Kidney (tissue), 14 donors: ENCODE measurements around the gene GMDS. TPM values are rescaled to one million over a fixed set of nuclear protein-coding genes. Genes with fewer than 3 reads are reported as not detected.

Experiments used
- DNase-seq, 5 donors: peaks; one replicate each; pipeline ENCODE4 v3.0.0-alpha.2; 2013 to 2020
- FAIRE-seq: peaks from 2 replicates; lab custom pipeline; 2012; peaks lifted over from hg19 to GRCh38; lab: Jason Lieb, UNC
- H3K27ac ChIP-seq, 2 donors: one replicate each; pipeline ENCODE4 v1.7.0; 2013; ENCODE audit warnings: low read depth in 2 of 2, low read length in 2 of 2, inconsistent platforms in 1 of 2
- H3K27me3 ChIP-seq: one replicate; pipeline ENCODE4 v1.7.1; 2013; ENCODE audit warnings: low read length, inconsistent platforms; ENCODE audit not compliant: control insufficient read depth, insufficient read depth
- H3K36me3 ChIP-seq, 3 donors: one replicate each; pipeline versions ENCODE4 v1.7.0 to v1.7.1; 2013; ENCODE audit warnings: low read length in 3 of 3, control low read depth in 1 of 3, inconsistent platforms in 1 of 3; ENCODE audit not compliant: insufficient read depth in 3 of 3, control insufficient read depth in 2 of 3
- H3K4me1 ChIP-seq, 3 donors: one replicate each; pipeline versions ENCODE4 v1.7.0 to v1.7.1; 2013; ENCODE audit warnings: low read length in 3 of 3, inconsistent platforms in 1 of 3, low read depth in 1 of 3; ENCODE audit not compliant: control insufficient read depth in 2 of 3, insufficient read depth in 2 of 3
- H3K4me3 ChIP-seq, 3 donors: one replicate each; pipeline versions ENCODE4 v1.7.0 to v1.8.1; 2013; ENCODE audit warnings: low read length in 3 of 3, control low read depth in 1 of 3, inconsistent platforms in 1 of 3
- H3K9ac ChIP-seq, 3 donors: one replicate each; pipeline versions ENCODE4 v1.7.0 to v1.7.1; 2013; ENCODE audit warnings: low read length in 3 of 3, control low read depth in 1 of 3, inconsistent platforms in 1 of 3
- H3K9me3 ChIP-seq, 3 donors: one replicate each; pipeline versions ENCODE4 v1.7.0 to v1.7.1; 2013; ENCODE audit warnings: low read length in 3 of 3, control low read depth in 1 of 3, inconsistent platforms in 1 of 3; ENCODE audit not compliant: control insufficient read depth in 2 of 3, insufficient read depth in 1 of 3
- intact Hi-C: fragments of 100-400 bp; cut with DNase I; formaldehyde crosslinking; loops from one replicate; pipeline ENCODE4 v1.11.1; 2022
- polyA plus RNA-seq: library from polyadenylated mRNA; stranded (reverse); fragments of 350-450 nt; fragmentation: Illumina TruSeq; extraction: RNeasy Lipid Tissue Mini Kit (QIAGEN cat#74804); gene quantifications from one replicate; pipeline ENCODE4 v1.2.3, GENCODE V29; 2014; ENCODE audit warnings: low read depth, low replicate concordance; ENCODE audit not compliant: insufficient read depth
- total RNA-seq: library from RNA; stranded (reverse); fragmentation: NEBNext Ultra II Directional; extraction: Animal tissue kit (Norgen Biotek cat#: 25700); gene quantifications from one replicate; pipeline ENCODE4 v1.2.1, GENCODE V29; 2021
- TF ChIP-seq, protein P1 (sequence below): IDR thresholded peaks from 3 replicates; pipeline ENCODE4 v1.5.1; 2012; ENCODE audit warnings: mild to moderate bottlenecking, moderate library complexity, borderline replicate concordance; ENCODE audit not compliant: insufficient read depth; ENCODE audit errors: extremely low read depth
- donor health status: control.
- donor health status: control.
- donor health status: control.
- donor health status: control.
- donor health status: control.
- donor health status: DM: yes; HTN: yes; CAD: no.
- donor health status: Normal renal cell carcinoma (clear cell type).

GMDS gene
- total and polyA plus RNA-seq, 2 donors from 2014 or later: 49.6 to 63.7 TPM

DNA sequence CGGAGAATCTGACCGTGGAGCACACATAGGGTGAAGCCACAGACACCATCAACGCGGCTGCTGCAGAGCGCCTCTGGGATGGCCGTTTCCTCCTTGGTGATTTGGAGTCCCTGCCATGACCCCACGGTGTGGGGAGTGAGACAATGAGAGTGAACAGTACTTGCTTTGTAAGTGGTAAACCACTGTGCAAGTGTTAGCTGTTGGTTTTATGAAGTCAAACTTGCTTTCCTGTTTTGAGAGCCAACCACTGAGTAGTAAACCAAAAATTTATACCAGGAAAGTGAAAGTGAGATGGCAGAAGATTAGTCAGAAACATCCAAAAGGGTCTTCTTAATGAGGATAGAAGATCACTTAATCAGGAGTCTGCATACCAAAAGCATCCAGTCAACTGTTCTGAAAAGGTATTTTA lies 475.0 kb downstream of the GMDS start:
- intact Hi-C loops: no loop called here
- Histone ChIP-seq H3K27me3 (no peaks in the 10 kb centered on the region), H3K4me1 (peaks cover 2 to 10% (median 7%) of the 10 kb centered on the region in 3 donors), H3K9ac (no peak overlapping the region), H3K4me3 (no peak overlapping the region), H3K9me3 (no peaks in the 10 kb centered on the region), H3K27ac (no peak overlapping the region), H3K36me3 (no peaks in the 10 kb centered on the region)
- TF ChIP-seq, protein P1, sequence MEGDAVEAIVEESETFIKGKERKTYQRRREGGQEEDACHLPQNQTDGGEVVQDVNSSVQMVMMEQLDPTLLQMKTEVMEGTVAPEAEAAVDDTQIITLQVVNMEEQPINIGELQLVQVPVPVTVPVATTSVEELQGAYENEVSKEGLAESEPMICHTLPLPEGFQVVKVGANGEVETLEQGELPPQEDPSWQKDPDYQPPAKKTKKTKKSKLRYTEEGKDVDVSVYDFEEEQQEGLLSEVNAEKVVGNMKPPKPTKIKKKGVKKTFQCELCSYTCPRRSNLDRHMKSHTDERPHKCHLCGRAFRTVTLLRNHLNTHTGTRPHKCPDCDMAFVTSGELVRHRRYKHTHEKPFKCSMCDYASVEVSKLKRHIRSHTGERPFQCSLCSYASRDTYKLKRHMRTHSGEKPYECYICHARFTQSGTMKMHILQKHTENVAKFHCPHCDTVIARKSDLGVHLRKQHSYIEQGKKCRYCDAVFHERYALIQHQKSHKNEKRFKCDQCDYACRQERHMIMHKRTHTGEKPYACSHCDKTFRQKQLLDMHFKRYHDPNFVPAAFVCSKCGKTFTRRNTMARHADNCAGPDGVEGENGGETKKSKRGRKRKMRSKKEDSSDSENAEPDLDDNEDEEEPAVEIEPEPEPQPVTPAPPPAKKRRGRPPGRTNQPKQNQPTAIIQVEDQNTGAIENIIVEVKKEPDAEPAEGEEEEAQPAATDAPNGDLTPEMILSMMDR: no peak
- DNase-seq (no peak), FAIRE-seq (no peak)

DNA sequence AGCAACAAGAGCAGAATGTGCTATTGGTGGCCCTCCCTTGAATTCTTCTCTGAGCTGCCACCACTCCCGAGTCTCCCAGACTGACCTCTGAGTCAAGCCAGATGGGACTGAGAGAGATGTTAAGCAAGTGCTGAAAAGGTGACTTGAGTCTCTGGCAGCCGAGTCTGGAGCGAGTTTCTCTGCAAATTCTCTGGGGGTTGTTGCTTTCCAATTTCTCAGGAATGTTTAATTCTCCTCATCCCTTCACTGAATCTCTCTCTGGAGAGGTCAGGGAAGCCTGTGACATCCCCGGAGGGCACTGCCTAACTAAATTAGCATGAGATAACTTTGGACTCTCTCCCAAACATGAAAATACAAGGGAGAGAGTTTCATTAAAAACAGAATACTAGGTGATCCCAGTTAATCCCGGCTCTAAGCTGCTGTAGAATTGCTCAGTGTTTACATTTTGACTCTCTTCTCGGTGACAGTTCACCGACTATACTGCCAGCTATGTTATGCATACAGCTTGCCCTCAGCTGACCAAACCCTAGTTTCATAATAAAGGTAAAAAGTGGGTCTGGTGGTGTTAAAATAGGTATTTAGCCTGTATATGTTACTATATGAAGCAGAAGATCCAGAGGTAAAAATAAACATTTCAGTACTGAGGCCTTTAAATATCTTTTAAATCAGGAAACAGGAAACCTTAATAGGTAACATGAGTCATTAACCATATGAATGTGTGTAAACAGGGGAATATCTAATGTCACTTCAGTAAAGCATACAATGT lies 477.7 kb downstream of the GMDS start:
- peaks cover 2 to 10% (median 7%) of the 10 kb centered on the region in 3 donors for H3K4me1 ChIP-seq
- no peaks in the 10 kb centered on the region for H3K9me3 ChIP-seq
- H3K9ac ChIP-seq: no peak overlapping the region
- H3K27ac ChIP-seq: no peak overlapping the region
- H3K4me3 ChIP-seq: no peak overlapping the region
- intact Hi-C loops: no loop called here
- TF ChIP-seq, protein P1: no peak
- no peaks in the 10 kb centered on the region for H3K36me3 ChIP-seq
- peak in 1 of 5 donors; percentile 75 for DNase-seq
- no peaks in the 10 kb centered on the region for H3K27me3 ChIP-seq
- no peak for FAIRE-seq

DNA sequence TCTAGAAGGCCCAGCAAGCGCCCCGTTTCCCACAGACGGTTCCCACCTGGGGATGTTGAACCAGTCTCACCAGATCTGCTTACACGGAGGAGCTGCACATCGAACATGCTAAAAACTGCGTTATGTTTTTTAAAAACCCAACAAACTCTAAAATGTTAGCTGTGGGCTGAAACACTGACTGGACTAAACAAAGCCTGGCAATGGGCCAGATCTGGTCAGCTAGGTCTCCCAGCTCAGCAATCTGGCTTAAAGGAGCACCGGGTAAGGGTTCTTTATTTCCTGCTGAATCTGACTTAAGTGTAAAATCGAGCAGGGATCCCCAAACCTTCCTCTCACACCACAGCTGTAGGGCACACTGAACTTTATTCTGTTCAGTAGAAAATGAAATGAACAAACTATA lies 478.8 kb downstream of the GMDS start:
- FAIRE-seq: no peak
- peak in 1 of 5 donors; percentile 72 for DNase-seq
- TF ChIP-seq, protein P1: no peak
- no peak overlapping the region for H3K9ac ChIP-seq
- H3K4me1 ChIP-seq: peaks cover 2 to 17% (median 10%) of the 10 kb centered on the region in 3 donors
- intact Hi-C loops: no loop called here
- H3K36me3 ChIP-seq: no peaks in the 10 kb centered on the region
- H3K9me3 ChIP-seq: no peaks in the 10 kb centered on the region
- no peak overlapping the region for H3K27ac ChIP-seq
- no peak overlapping the region for H3K4me3 ChIP-seq
- no peaks in the 10 kb centered on the region for H3K27me3 ChIP-seq
